Kidney glomerular epithelial cell (primary cell): ENCODE data around the gene WFDC1.

ENCODE experiments used
- DNase-seq: peaks from one replicate; lab custom pipeline; 2025; lab: John Stamatoyannopoulos, UW

WFDC1 gene

DNA sequence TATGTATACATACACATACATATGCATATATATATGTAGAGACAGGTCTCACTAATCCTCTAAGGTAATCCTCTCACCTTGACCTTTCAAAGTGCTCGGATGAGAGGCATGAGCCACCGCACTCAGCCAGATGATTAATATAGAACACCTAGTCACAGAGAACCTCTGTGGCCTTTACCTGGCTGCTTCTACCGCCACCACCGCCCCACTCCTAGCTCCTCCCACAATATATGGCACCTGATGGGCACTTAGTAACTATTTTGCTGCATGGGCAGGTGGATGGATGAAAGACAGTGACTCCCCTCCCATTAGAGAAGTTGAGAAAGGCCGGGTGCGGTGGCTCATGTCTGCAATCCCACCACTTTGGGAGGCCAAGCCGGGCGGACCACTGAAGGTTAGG lies 57.0 kb downstream of the WFDC1 start:
- no peak for DNase-seq

DNA sequence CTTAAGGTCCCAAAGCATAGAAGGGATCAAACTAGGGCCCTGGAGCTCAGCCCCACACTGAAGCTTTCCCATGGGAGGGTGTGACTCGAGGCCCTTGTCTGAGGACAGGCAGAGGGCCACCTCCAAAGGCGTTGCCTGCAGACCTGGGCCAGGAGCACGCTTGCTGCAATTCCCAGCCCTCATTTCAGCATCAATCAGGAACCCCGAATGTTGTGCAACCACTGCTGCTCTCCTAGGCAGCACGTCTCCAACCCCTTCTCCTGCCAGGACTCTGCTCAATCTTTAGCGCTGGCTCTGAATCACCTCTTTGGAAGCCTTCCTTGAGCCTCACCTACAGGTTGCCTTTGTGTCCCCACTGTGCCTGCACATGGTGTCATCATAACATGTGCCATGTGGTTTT lies 59.6 kb downstream of the WFDC1 start:
- no peak for DNase-seq

DNA sequence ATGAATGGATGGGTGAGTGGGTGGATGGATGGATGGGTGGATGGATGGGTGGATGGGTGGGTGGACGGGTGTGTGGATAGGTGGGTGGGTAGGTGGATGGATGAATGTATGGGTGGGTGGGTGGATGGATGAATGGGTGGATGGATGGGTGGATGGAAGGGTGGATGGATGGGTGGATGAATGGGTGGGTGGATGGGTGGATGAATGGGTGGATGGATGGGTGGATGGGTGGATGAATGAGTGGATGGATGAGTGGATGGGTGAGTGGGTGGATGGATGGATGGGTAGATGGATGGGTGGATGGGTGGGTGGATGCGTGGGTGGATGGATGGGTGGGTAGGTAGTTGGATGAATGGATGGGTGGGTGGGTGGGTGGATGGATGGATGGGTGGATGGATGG lies 60.5 kb downstream of the WFDC1 start:
- DNase-seq = no peak

DNA sequence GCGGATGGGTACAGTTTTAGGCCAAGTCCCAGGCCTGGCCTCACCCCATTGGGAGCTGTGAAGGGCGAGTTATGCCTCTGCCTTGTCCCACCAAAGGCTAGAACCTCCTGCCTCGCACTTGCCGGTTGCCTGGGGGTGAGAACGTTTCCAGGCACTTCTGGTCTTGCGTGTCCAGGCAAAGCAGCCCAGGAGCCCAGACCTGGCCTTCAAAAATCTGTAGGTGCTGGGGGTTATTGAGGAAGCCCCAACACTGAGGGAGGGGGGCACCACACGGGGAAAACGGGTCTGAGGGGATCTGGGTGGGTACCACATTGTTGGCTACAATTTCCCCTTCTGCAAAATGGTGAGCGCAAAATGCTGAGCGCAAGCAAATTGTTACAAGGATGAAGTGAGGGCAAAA lies 61.5 kb downstream of the WFDC1 start:
- DNase-seq = no peak

DNA sequence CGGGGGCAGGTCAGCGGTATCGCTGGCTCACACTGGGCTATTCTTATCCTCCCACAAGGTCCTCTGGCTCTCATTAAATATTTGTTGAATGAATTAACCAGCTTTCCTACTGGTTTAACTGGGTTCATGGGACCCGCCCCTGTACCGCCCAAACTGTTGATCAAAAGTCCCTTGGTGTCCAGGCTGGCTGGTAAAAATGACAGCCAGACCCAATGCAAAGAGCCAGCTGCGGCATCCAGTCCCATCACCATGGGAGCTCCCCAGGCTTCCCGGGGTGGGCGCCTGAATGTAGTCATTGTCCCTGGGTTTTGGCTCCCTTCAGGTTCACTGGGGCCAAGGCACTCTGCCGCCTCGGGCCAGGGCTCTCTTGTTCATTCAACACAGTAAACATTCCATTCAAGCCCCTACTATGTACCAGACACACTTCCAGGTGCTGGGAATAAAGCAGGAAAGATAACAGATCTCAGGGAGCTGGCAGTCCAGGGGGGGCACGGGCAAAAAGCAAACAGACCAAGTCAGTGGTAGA lies 62.0 kb downstream of the WFDC1 start:
- DNase-seq = no peak

DNA sequence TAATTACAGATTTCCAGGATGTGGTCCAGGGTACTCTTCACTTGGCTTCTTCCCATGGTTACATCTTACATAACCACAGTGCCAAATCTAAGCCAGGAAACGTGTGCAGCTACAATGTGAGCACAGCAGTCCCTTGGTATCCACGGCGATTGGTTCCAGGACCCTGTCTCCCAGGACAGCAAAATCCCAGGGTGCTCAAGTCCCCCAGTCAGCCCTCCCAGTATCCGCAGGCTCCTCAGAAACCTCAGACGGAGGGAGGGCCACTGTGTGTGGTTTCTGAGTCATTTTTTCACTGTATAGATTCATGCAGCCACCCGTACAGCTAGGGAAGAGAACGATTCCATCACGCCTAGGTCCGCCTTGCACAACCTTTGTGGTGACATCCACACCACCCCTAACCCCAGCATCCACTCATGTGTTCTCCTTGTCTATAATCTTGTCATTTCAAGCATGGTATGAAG lies 62.5 kb downstream of the WFDC1 start:
- DNase-seq = peak; percentile 14

DNA sequence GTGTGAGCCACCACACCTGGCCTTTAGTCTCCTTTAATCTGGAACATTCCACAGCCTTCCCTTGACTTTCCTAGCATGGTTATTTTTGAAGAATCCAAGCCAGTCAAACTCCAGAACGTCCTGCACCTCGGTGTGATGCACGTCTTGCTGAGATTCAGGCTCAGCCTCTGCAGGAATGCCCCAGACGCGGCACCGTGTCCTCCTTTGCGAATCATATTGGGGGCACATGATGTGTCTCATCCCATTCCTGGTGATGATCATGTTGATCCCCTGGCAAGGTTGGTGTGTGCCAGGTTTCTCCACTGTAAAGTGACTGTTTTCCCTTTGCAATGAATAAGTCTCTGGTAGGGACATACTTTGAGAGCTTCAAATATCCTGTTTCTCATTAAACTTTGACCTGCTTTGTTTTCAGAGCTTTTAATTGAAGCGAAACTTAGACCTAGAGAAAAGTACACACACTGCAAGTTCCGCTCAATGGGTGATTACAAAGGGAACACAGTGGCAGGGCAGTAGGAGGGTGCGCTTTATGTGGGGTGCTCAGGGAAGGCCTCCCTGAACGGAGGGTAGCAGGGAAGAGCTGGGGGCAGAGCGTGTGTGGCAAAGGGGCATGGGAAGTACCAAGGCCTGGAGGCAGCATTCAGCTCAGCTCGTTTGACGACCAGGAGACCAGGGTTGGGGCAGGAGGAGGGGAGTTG lies 64.1 kb downstream of the WFDC1 start:
- no peak for DNase-seq

DNA sequence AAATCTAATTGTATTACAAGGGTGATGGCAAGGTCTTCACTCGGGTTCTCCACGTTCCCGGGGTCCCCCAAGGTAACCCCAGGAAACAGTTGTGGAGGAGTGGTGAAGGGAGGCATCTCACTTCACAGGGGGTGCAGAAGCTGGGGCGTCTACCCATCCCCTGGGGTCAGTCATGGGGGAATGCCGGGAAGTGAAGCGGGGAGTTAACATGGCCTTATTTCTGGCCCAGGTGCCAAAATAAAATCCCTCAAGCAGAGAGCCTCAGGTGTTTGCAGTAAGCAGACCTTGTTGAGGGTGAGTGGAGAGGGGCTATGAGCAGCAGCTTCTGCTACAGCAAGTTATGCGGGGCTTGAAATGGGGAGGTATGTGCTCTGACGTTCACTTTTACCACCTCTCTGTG lies 64.6 kb downstream of the WFDC1 start:
- DNase-seq = no peak

DNA sequence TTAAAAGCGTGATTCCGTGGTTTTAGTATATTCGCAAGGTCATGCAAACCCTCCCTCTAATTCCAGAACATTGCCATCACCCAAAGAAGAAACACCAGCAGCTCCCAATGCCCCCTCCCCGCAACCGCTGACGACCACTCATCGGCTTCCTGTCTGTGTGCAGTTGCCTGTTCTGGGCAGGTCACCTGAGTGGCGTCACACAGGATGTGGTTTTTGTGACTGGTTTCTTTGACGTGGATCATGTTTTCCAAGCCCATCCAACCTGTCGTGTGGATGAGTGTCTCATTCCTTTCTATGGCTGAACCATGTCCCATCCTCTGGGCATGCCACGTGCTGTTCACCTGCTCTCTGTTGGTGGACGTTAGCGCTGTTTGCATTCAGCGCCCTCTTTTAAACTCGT lies 65.5 kb downstream of the WFDC1 start:
- DNase-seq = no peak

DNA sequence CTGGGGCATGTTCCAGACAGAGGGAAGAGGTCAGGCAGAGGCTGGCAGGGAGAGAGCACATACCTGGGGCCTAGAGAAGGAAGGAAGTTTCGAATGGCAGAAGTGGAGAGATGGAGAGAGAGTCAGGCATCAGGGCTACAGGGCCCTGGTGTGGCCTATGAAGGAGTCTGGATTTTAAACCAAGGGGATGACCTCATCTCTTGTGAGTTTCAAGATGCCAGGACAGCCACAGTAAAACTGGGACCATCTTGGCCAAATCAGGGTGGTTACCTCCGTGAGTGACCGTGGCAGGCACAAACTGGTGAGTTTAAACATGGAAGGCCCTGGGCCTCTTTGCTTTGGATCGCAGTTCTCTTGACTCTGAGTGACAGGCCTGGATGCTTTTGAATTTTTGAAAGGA lies 66.1 kb downstream of the WFDC1 start:
- DNase-seq = no peak

DNA sequence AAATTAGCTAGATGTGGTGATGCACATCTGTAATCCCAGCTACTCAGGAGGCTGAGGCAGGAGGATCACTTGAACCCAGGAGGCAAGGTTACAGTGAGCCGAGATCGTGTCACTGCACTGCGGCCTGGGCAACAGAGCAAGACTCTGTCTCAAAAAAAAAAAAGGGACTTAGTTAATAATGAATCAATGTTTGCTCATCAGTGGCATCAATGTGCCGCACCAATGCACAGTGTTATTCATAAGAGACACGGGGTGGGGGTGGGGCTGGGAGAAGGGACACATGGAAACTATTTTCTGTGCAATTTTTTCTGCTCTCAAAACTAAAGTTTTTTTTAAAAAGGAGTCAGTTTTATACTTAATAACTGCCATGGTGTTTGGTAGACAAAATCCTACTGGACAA lies 66.9 kb downstream of the WFDC1 start:
- DNase-seq = peak; percentile 40

DNA sequence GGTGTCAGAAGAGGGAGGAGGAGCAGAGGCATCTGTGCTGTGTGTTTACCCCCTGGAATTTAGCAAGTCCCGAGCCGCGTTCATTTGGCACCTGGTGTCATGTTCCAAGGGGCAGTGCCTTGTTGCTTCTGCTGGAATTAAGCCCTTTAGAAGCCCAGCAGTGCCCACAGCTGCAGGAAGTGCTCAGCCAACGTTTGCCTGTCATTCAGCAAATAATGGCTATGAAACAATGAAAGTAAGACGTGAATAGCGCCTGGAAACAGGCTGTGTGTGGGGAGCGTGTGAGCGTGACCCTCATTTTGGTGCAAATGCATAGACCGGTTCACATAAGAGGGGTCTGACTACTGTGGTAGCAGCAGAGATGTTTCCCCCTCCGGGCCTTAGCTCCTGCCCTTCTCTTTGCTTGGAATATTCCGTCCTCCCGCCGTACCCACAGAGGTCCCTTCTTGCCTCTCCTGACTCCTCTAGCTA lies 67.8 kb downstream of the WFDC1 start:
- DNase-seq = no peak

DNA sequence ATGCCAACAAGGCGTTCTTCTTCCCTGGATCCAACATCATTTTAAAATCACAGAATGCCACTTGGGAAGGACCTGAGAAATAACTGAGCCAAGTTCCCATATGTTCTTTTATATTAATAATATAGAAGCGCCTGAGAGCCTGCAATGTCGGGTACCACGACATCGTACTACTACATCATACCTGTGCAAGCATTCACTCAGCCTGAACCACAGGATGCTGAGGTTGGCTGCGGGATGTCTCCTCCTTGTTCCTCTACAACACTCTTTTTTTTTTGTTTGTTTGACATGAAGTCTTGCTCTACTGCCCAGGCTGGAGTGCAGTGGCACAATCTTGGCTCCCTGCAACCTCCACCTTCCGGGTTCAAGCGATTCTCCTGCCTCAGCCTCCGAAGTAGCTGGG lies 71.5 kb downstream of the WFDC1 start:
- no peak for DNase-seq

DNA sequence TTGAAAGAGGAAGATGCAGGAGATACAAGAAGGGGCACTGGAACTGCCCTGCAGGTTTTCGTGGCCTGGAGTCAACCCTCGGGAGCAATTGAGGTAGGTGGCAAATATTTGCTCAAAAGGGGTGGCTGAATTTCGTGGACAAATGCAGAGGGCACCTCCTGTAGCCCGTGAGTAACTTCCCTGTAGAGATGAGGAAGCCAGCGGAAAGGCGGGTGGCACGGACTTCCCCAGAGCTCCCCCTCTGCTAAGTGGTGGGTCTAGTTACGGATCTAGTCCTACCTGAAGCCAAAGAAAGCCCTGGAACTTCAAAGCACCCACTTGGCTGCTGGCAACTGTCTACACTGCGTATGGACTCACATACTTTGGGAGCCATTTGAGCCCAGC lies 72.6 kb downstream of the WFDC1 start:
- no peak for DNase-seq

DNA sequence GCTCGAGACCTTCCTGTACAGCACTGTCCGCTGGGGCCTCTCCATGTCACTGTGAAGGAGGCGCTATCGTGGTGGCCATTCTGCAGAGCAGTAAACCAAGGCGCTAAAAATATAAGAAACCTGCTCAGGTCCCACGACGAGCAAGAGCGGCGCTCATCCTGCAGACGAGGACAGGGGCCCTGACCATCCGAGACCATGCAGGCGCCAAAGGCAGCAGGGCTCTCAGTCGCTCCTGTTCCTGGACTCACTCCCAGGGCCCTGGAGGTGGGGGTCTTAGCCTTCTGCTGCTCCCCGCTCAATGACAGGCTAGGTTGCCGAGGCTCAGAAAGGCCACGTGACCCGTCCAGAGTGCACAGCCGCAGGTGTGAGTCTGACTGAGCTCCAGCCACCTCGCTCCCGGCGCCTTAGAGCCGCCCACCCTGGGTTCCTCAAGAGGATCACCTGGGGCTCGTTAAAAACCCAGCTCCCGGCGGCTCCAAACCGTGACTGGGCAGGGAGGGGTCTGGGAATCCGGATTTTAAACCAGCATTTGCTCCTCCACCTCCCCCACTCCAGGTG lies 73.2 kb downstream of the WFDC1 start:
- no peak for DNase-seq

DNA sequence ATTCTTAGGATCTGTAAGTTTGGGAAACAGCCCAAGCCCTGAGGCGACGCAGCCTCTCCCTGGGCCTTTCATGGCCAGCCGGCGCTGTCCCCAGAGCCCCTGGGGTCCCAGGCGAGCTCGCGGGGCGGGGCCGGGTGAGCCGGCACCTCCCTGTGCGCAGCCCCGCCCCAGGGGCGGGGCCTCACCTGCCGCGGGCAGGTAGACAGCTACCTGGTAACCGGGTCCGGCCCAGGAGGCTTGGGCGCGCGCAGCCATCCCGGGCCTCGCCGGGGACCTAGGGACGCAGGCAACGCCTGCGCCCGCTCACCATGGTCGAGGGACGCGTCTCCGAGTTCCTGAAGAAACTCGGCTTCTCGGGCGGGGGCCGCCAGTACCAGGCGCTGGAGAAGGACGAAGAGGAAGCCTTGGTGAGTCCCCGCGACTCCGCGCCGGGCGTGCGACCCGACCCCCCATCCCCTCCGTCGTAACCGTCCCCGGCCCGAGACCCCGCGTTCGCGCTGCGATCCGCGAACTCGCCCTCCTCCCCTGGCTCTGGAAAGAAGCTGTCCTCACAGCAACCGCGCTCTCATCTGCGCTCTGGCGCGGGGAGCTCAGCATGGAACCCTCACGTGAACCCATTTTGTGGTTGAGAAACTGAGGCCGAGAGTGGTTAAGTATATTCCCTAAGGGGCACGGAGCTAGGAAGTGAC lies 73.8 kb downstream of the WFDC1 start, which contains the start of gene ATP2C2:
Gene ATP2C2 (plus strand): TSS at position 231 of the 689 bp plus-strand sequence. CDS start 78 bp downstream, at position 309.
- no peak for DNase-seq

DNA sequence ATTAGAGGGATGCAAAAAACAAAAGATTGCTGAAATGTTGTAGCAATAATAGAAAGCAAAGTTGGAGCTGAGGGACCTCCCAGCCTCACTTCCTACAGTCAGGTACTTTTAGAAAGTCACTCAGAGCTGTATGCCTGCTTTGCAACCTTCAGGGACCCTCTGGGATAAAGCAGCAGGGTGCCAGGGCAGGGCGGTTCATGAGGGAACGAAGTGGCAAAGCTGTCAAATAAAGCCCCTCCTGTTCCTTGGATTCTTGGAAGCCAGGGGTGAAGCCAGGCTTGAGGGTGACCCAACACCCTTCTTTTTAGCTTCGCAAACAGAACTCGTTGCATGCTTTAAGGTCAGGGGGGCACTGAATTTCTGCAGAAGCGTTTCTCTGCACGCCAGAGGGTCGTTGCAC lies 74.4 kb downstream of the WFDC1 start:
- DNase-seq = no peak

DNA sequence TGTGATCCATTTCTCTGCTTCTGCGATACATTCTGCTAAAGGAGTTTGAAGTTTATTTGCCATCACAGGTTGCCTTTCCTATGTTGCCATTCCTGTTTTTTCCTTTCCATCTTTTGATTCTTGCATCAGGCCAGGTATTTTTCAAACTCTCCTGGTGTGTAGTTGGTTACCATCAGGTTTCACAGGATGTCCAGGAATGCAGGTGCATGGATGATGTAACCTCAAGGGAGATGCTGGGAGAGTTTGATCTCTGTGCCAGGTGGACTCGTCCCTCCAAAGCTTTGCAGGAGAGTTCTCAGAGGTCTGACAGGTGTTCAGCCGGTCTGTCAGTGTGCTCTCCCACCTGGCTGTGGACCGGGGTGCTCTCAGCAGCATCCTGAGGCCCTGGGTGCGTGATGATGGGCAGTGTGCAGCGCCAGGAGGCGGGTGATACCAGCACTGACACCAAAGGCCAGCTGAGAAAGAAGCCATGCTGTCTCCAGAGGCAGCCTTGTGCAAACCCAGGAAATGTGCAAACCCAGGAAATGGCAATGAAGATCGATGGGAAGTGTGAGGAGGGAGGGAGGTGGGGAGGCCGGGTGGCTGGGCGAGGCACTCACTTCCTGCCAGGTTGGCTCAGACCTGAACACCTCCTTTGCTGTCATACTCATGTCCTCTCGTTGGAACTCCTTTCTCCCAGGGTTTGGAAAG lies 75.4 kb downstream of the WFDC1 start:
- DNase-seq = no peak

DNA sequence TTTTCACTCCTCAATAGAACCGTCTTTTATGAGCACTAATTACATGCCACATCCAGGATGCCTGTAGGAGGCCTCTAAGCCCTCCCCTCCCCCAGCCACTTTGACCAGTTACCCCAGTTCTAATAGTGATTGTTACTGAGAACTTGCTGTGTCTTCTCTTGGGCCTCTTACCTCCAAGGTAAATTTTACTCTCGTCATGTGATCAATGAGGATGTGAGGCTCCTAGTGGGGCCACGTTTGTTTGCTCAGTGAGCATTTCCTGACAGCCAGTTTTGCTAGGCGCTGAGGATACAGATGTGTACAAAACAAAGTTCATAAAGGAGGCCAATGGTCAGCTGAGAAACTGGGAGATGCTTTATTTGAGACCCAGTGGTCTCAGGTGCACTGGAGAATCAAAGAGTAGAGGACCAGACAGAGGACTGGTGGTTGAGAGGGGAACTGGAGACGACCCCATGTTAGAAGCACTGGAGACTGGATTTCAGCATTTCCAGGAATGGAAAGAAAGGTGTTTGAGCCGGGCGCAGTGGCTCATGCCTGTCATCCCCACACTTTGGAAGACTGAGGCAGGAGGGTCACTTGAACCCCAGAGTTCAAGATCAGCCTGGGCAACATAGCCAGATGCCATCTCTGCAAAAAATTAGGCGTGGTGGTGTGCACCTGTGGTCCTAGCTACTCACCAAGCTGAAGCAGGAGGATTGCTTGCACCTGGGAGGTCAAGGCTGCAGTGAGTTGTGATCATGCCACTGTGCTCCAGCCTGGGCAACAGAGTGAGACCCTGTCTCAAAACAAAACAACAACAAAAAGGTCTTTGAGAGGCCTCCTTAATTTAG lies 76.3 kb downstream of the WFDC1 start:
- DNase-seq = no peak

DNA sequence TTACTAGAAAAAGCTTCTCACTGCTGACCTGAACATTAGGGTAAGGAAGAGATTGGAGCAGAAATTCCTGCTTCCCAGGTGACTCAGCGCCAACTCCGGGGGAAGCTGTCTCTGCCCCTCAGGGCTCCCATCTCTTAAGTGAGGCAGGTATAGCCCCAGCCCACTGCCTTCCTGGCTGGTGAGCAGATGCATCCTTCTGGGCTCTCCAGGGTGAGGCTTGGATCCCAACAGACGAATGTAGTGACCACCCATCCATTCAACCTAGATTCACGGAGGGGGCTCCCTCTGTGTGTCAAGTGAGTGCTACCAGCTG lies 76.8 kb downstream of the WFDC1 start:
- DNase-seq = no peak

DNA sequence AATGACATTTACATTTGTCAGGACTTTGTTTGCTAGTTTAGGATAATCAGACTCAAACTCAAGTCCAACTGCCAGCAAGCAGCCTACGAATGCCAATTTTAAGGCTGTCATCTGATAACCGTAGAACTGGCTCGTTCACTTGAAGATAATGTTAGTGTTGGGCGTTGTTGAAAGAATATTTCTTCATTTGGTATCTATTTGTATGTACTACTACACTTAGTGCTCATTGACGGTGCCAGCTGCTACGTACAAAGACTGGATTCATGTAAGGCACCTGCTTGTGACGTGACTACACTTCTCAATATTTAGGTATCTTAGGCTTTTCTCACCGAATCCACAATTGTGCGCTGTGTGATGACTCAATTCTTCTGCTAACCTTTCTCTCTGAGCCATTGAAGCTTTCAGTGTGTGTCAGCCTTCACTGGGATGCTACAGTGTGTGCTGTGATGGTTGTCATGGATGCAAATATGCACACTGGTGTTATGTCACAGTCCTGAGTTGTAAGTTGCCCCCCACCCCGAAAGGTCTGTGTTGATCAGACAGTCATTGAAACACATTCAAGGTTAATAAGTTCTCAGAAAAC lies 79.3 kb downstream of the WFDC1 start:
- no peak for DNase-seq
